KMS-11 (cell line): Measurements from ENCODE around the gene MYO15B.

Experiments used
- H2AFZ ChIP-seq: fragments of 200-600 bp; sonication (generic); 2 replicates; pipeline ENCODE4 v1.6.1; 2016; ENCODE audit warnings: antibody characterized with exemption, mixed run types, low read depth
- H3K27ac ChIP-seq: fragments of 200-600 bp; sonication (generic); 2 replicates; pipeline ENCODE4 v1.6.1; 2016; ENCODE audit warnings: mild to moderate bottlenecking, mixed run types
- H3K27me3 ChIP-seq: fragments of 200-600 bp; sonication (generic); 2 replicates; pipeline ENCODE4 v1.6.1; 2017; ENCODE audit warnings: mild to moderate bottlenecking, low read depth, mixed run types, moderate library complexity; ENCODE audit not compliant: insufficient read depth
- H3K36me3 ChIP-seq: fragments of 200-600 bp; sonication (generic); 2 replicates; pipeline ENCODE4 v1.6.1; 2017; ENCODE audit warnings: mild to moderate bottlenecking, mixed run types; ENCODE audit not compliant: insufficient read depth
- H3K4me1 ChIP-seq: fragments of 200-600 bp; sonication (generic); 2 replicates; pipeline ENCODE4 v1.6.1; 2016; ENCODE audit warnings: mild to moderate bottlenecking, low read depth, mixed run types; ENCODE audit not compliant: poor library complexity, severe bottlenecking
- H3K4me2 ChIP-seq: fragments of 200-600 bp; sonication (generic); 2 replicates; pipeline ENCODE4 v1.7.0; 2016; ENCODE audit warnings: mild to moderate bottlenecking, mixed run types
- H3K4me3 ChIP-seq: fragments of 200-600 bp; sonication (generic); IDR thresholded peaks from 2 replicates; pipeline ENCODE4 v1.6.1; 2017; ENCODE audit warnings: low read depth, low read length, mixed read lengths; ENCODE audit not compliant: insufficient read depth
- H3K79me2 ChIP-seq: fragments of 200-600 bp; sonication (generic); 2 replicates; pipeline ENCODE4 v1.6.1; 2016; ENCODE audit warnings: low read depth, mixed run types; ENCODE audit not compliant: insufficient read depth
- H3K9ac ChIP-seq: fragments of 200-600 bp; sonication (generic); 2 replicates; pipeline ENCODE4 v1.6.1; 2016; ENCODE audit warnings: mild to moderate bottlenecking, mixed run types
- H4K20me1 ChIP-seq: fragments of 200-600 bp; sonication (generic); 2 replicates; pipeline ENCODE4 v1.6.1; 2016; ENCODE audit warnings: mild to moderate bottlenecking, mixed run types; ENCODE audit not compliant: insufficient read depth
- TF ChIP-seq, protein P1 (sequence below): fragments of 200-600 bp; sonication (generic); conservative IDR thresholded peaks from 2 replicates; pipeline ENCODE4 v1.6.1; 2017; ENCODE audit warnings: low read depth, mild to moderate bottlenecking, antibody characterized with exemption, low read length, moderate library complexity, mixed read lengths

The MYO15B gene

DNA sequence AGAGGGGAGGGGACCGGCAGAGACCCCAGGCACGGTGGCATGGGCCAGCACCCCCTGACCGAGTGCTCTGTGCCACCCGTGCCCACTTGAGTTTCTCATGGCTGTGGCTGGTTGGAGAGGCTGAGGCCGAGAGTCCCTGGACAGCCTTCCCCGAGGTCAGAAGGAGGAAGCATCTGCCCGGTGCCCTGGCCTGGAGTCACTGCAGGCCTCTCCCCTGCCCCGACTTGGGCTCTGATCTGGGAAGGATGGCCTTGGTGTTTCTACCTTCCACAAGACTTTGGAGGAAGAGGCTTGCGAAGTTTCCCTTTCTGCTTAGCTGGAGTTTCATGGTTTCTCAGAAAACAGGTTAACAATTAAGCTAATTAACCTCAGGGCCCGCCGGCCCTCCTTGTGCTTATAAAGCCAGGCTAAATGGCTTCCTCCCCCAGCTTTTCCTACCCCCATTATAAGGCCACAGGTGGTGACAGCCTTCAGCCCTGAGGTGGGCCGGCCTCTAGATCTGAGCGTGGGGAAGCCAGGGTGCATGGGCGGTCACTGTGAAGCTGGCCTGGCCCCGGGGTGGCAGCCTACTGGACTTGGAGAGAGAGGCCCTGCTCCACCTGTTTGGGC, 44.8 kb upstream of the MYO15B start:
- TF ChIP-seq, protein P1, sequence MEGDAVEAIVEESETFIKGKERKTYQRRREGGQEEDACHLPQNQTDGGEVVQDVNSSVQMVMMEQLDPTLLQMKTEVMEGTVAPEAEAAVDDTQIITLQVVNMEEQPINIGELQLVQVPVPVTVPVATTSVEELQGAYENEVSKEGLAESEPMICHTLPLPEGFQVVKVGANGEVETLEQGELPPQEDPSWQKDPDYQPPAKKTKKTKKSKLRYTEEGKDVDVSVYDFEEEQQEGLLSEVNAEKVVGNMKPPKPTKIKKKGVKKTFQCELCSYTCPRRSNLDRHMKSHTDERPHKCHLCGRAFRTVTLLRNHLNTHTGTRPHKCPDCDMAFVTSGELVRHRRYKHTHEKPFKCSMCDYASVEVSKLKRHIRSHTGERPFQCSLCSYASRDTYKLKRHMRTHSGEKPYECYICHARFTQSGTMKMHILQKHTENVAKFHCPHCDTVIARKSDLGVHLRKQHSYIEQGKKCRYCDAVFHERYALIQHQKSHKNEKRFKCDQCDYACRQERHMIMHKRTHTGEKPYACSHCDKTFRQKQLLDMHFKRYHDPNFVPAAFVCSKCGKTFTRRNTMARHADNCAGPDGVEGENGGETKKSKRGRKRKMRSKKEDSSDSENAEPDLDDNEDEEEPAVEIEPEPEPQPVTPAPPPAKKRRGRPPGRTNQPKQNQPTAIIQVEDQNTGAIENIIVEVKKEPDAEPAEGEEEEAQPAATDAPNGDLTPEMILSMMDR = no peak
- Histone ChIP-seq H3K4me3 (no peak overlapping the region), H3K4me1 (no peaks in the 10 kb centered on the region), H3K79me2 (no peaks in the 10 kb centered on the region), H3K27me3 (no peaks in the 10 kb centered on the region), H3K27ac (no peak overlapping the region), H3K4me2 (no peak overlapping the region), H3K36me3 (no peaks in the 10 kb centered on the region), H3K9ac (no peak overlapping the region), H2AFZ (no peak overlapping the region), H4K20me1 (no peaks in the 10 kb centered on the region)

DNA sequence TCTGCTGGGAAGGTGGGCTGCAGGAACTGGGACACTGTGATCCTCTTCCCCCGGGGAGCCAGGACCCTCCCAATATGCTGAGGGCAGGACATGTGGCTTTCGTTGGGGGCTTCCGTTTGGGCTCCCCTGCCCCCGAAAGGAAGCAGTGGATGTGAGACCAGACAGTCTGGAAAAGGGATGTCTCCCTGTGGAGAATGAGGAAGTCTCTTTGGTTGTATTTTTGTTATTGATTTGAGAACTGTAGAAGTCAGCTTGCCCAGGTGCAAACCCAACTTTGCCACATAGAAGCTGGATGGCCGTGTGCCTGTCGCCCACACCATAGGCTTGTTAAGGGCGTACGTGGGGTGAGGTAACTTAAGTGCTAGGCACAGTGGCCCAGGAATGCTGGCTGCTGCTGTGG, 43.4 kb upstream of the MYO15B start:
- H3K4me2 ChIP-seq = no peak overlapping the region
- H2AFZ ChIP-seq = no peak overlapping the region
- H3K9ac ChIP-seq = no peak overlapping the region
- no peaks in the 10 kb centered on the region for H3K4me1 ChIP-seq
- no peaks in the 10 kb centered on the region for H3K79me2 ChIP-seq
- no peak overlapping the region for H3K27ac ChIP-seq
- H3K36me3 ChIP-seq = no peaks in the 10 kb centered on the region
- no peak overlapping the region for H3K4me3 ChIP-seq
- TF ChIP-seq, protein P1 = no peak
- no peaks in the 10 kb centered on the region for H3K27me3 ChIP-seq
- H4K20me1 ChIP-seq = no peaks in the 10 kb centered on the region

DNA sequence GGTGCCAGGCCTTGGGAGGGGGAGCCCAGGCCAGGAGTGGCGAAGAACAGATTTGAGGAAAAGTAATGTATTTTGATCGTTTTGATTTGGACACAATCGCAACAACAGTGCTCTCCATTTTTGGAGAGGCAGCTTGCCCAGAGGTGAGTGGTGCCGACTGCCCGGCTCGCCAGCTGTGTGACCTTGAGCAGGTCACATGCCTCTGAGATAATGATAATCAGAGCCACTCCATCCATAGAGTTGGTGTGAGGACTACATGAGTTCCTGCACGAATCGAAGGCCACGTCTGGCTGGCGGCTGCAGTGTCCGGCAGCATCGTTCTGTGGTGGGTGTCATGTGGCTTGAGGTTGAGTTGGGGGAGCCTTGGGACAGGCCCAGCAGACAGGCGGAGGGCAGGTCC, 41.4 kb upstream of the MYO15B start:
- H3K36me3 ChIP-seq = no peaks in the 10 kb centered on the region
- no peak overlapping the region for H2AFZ ChIP-seq
- H3K27ac ChIP-seq = no peak overlapping the region
- H3K4me2 ChIP-seq = no peak overlapping the region
- H4K20me1 ChIP-seq = no peaks in the 10 kb centered on the region
- no peaks in the 10 kb centered on the region for H3K4me1 ChIP-seq
- no peak overlapping the region for H3K4me3 ChIP-seq
- TF ChIP-seq, protein P1 = no peak
- H3K9ac ChIP-seq = no peak overlapping the region
- no peaks in the 10 kb centered on the region for H3K79me2 ChIP-seq
- H3K27me3 ChIP-seq = no peaks in the 10 kb centered on the region

DNA sequence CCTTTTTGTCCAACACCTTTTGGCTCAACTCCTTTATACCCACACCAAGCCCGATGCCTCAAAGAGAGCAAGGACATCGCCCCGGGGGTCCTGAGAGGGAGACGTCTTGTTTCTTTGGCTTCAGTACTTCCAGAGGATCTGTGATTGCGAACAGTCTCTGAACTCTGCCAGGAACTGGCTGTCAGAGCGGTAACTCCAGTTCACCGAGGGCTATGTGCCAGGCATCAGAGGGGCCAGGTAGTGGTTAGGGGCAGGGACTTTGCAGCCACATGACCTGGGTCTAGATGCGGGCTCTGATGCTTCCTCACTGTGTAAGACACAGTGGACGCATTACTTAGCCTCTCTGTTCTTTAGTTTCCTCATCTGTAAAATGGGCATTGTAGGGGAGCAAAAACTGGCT, 40.5 kb upstream of the MYO15B start:
- Histone ChIP-seq H3K36me3 (no peaks in the 10 kb centered on the region), H2AFZ (no peak overlapping the region), H3K9ac (no peak overlapping the region), H3K27me3 (no peaks in the 10 kb centered on the region), H3K4me1 (no peaks in the 10 kb centered on the region), H3K4me2 (no peak overlapping the region), H3K27ac (no peak overlapping the region), H3K4me3 (no peak overlapping the region), H3K79me2 (no peaks in the 10 kb centered on the region), H4K20me1 (no peaks in the 10 kb centered on the region)
- TF ChIP-seq, protein P1 = no peak
